K562 (cell line): Measurements from ENCODE around the gene CHML. TPM values are rescaled to one million over a fixed set of nuclear protein-coding genes. Genes with fewer than 3 reads are reported as not detected.

Source experiments
- ATAC-seq: fragments of 200-7000 bp; cut with Tn5 transposase; 3 replicates; pipeline ENCODE4 v1.9.1; 2020; ENCODE audit warnings: moderate library complexity
- BruUV-seq: library from RNA; stranded (reverse); fragments of 400-500 nt; replicated peaks from 2 replicates; lab custom pipeline; 2021; lab: Mats Ljungman, UMichigan
- CTCF ChIA-PET: fragments of 300-600 bp; formaldehyde crosslinking; extraction: SDS; loops from one replicate; lab custom pipeline; 2021; ENCODE audit warnings: low intra/inter-chr PET ratio; lab: Yijun Ruan, JAX
- POLR2A ChIA-PET: fragments of 300-600, 350-650 bp; sonication (Branson Sonifier 250); formaldehyde crosslinking; extraction: SDS; loops from one replicate; lab custom pipeline; 2021; ENCODE audit warnings: antibody characterized with exemption, inconsistent platforms; lab: Yijun Ruan, JAX
- DNase-seq, 4 experiments: peaks; one replicate each; pipeline versions ENCODE4 v3.0.0 to v3.0.0-alpha.2; 2011 to 2018; ENCODE audit warnings: low spot score in 3 of 4, mixed read lengths in 3 of 4; ENCODE audit errors: extremely low read depth in 1 of 4
- FAIRE-seq: peaks from 2 replicates; lab custom pipeline; 2011; peaks lifted over from hg19 to GRCh38; lab: Jason Lieb, UNC
- H2AFZ ChIP-seq: 2 replicates; pipeline ENCODE4 v1.6.0; 2011; ENCODE audit warnings: low read depth, low read length, control low read depth, inconsistent platforms
- H3K27ac ChIP-seq: fragments of 200-600 bp; 3 replicates; pipeline ENCODE4 v1.8.0; 2011; ENCODE audit warnings: low read depth, mild to moderate bottlenecking, control low read depth, inconsistent platforms, low read length, moderate library complexity, mixed read lengths; ENCODE audit errors: extremely low read depth
- H3K27me3 ChIP-seq, 2 experiments: fragments of 300-600 bp in 1 of 2; 2 replicates in 1 of 2; 3 replicates in 1 of 2; pipeline versions ENCODE4 v1.6.0 to v1.8.0; 2011; ENCODE audit warnings: inconsistent platforms in 2 of 2, low read length in 2 of 2, mild to moderate bottlenecking in 1 of 2, mixed read lengths in 1 of 2, moderate library complexity in 1 of 2; ENCODE audit not compliant: control insufficient read depth in 2 of 2, insufficient read depth in 2 of 2
- H3K36me3 ChIP-seq: fragments of 300-600 bp; 3 replicates; pipeline ENCODE4 v1.8.0; 2011; ENCODE audit warnings: mild to moderate bottlenecking, low read length, inconsistent platforms; ENCODE audit not compliant: control insufficient read depth, insufficient read depth
- H3K4me1 ChIP-seq, 2 experiments: fragments of 200-600 bp in 1 of 2; replicated peaks in 1 of 2; 2 replicates in 1 of 2; 3 replicates in 1 of 2; pipeline versions ENCODE4 v1.5.1 to v1.8.0; 2011; ENCODE audit warnings: inconsistent platforms in 2 of 2, low read length in 2 of 2, mild to moderate bottlenecking in 1 of 2, mixed read lengths in 1 of 2, moderate library complexity in 1 of 2; ENCODE audit not compliant: control insufficient read depth in 2 of 2, insufficient read depth in 2 of 2
- H3K4me2 ChIP-seq: 2 replicates; pipeline ENCODE4 v1.6.1; 2011; ENCODE audit warnings: low read length, control low read depth, inconsistent platforms, mixed read lengths; ENCODE audit not compliant: insufficient read depth
- H3K4me3 ChIP-seq: fragments of 200-600 bp; sonication (generic), shearing (Covaris generic); 2 replicates; pipeline ENCODE4 v1.5.1; 2016; ENCODE audit warnings: control low read depth, inconsistent platforms
- H3K79me2 ChIP-seq: fragments of 200-600 bp; 3 replicates; pipeline ENCODE4 v1.8.0; 2011; ENCODE audit warnings: low read length, inconsistent platforms; ENCODE audit not compliant: control insufficient read depth, insufficient read depth
- H3K9ac ChIP-seq, 2 experiments: 2 replicates each; pipeline versions ENCODE4 v1.6.0 to v1.6.1; 2011; ENCODE audit warnings: low read depth in 2 of 2, low read length in 2 of 2, control low read depth in 1 of 2, inconsistent platforms in 1 of 2, mild to moderate bottlenecking in 1 of 2, mixed read lengths in 1 of 2; ENCODE audit not compliant: insufficient read depth in 1 of 2
- H3K9me1 ChIP-seq: one replicate; pipeline ENCODE4 v1.6.0; 2011; ENCODE audit warnings: inconsistent platforms, mild to moderate bottlenecking, low read length, moderate library complexity; ENCODE audit not compliant: control insufficient read depth, insufficient read depth
- H3K9me3 ChIP-seq: replicated peaks from 2 replicates; pipeline ENCODE4 v1.5.1; 2011; ENCODE audit warnings: low read depth, low read length, inconsistent platforms; ENCODE audit not compliant: control insufficient read depth, insufficient read depth
- H4K20me1 ChIP-seq: replicated peaks from 2 replicates; pipeline ENCODE4 v1.6.1; 2011; ENCODE audit warnings: low read length, inconsistent platforms, mixed read lengths; ENCODE audit not compliant: control insufficient read depth, insufficient read depth
- AFF1 ChIP-seq, 2 experiments: fragments of 450-650 bp; IDR thresholded peaks; 2 replicates each; pipeline ENCODE4 v1.6.1; 2018; ENCODE audit warnings: mild to moderate bottlenecking in 2 of 2, low read depth in 1 of 2; ENCODE audit not compliant: partially characterized antibody in 2 of 2
- FOSL1 ChIP-seq: fragments of 200-800 bp; sonication (Bioruptor generic); conservative IDR thresholded peaks from 2 replicates; pipeline ENCODE4 v1.6.1; 2016; ENCODE audit warnings: missing genetic modification characterization, missing compliant biosample characterization
- FOXK1 ChIP-seq: sonication (generic); formaldehyde crosslinking; IDR thresholded peaks from 2 replicates; pipeline ENCODE4 v1.8.0; 2022; ENCODE audit warnings: missing genetic modification reagents, mild to moderate bottlenecking, borderline replicate concordance
- KHSRP ChIP-seq: fragments of 450-650 bp; IDR thresholded peaks from 2 replicates; pipeline ENCODE4 v1.6.1; 2017
- MBD1 ChIP-seq: fragments of 250-450 bp; sonication (Bioruptor Pico); IDR thresholded peaks from 2 replicates; pipeline ENCODE4 v1.8.0; 2022; ENCODE audit warnings: inconsistent platforms
- RBM14 ChIP-seq: fragments of 200-400 bp; formaldehyde crosslinking; IDR thresholded peaks from 2 replicates; pipeline ENCODE4 v1.6.1; 2018; ENCODE audit warnings: low read depth, mild to moderate bottlenecking, low read length, moderate library complexity, borderline replicate concordance; ENCODE audit not compliant: insufficient read depth
- RREB1 ChIP-seq: fragments of 250-450 bp; sonication (Bioruptor Pico); IDR thresholded peaks from 2 replicates; pipeline ENCODE4 v1.4.0; 2020
- SIRT6 ChIP-seq: IDR thresholded peaks from one replicate; pipeline ENCODE4 v1.6.1; 2012; ENCODE audit warnings: low read depth, mild to moderate bottlenecking, control low read depth, inconsistent platforms, low read length, moderate library complexity
- SNRNP70 ChIP-seq: fragments of 200-400 bp; formaldehyde crosslinking; optimal IDR thresholded peaks from 2 replicates; pipeline ENCODE3; 2017; ENCODE audit warnings: low read depth, low read length
- ZNF445 ChIP-seq: fragments of 250-450 bp; sonication (Bioruptor Pico); IDR thresholded peaks from 2 replicates; pipeline ENCODE4 v1.4.0; 2020; ENCODE audit warnings: low read depth, mild to moderate bottlenecking, moderate library complexity
- WGBS: fragments of 100-300 bp; shearing (Covaris generic); methylation state at CpG from one replicate; pipeline ENCODE4 v1.1.6; 2016; ENCODE audit warnings: low coverage, mixed read lengths; ENCODE audit not compliant: insufficient coverage; ENCODE audit errors: missing lambda C conversion rate; 5-methylcytosine and 5-hydroxymethylcytosine counted together
- in situ Hi-C: fragments of 300-500 bp; cut with MboI; formaldehyde crosslinking; loops from 4 replicates; pipeline ENCODE4 v1.15.0; 2018; ENCODE audit warnings: inconsistent platforms, mixed read lengths
- intact Hi-C: fragments of 100-400 bp; cut with micrococcal nuclease; formaldehyde crosslinking; loops from 2 replicates; pipeline ENCODE4 v1.14.2; 2022
- polyA plus RNA-seq, 8 experiments: library from polyadenylated mRNA; depleted of rRNA in 4 of 8; stranded (reverse) in 5 of 8; unstranded in 3 of 8; fragments of >200 nt; fragmentation: Nextera tagmentation in 2 of 8; fragmentation: Illumina TruSeq in 1 of 8; extraction: Ambion mirVana in 2 of 8; extraction: Trizol in 1 of 8; gene quantifications; 2 replicates each; pipeline versions ENCODE4 v1.2.1 to v1.2.3, GENCODE V29; 2011 to 2014; ENCODE audit warnings: inconsistent platforms in 1 of 8, missing spikeins in 1 of 8
- total RNA-seq, 7 experiments: library from RNA; depleted of rRNA in 6 of 7; stranded (reverse); fragments of >200 nt in 6 of 7; fragmentation: Illumina TruSeq in 2 of 7; extraction: Trizol in 2 of 7; gene quantifications; 2 replicates each; pipeline versions ENCODE4 v1.2.1 to v1.2.3, GENCODE V29; 2011 to 2021; ENCODE audit warnings: low replicate concordance in 1 of 7

Gene CHML
- total and polyA plus RNA-seq, 9 of the 15 experiments (the other 6 are each of a cell fraction or from before 2014, with no cell fraction given), result 13.0 to 88.3 (median 62.8) TPM

- no peak overlapping the region for H3K4me2 ChIP-seq
- POLR2A ChIA-PET, result interaction anchor here (0.7 to 1.5 kb wide), 5 partner anchors 10 to 96 kb away, joined by 3 to 6 read pairs (median 4); partner anchors contain the start of genes CHML and OPN3
- H3K27ac ChIP-seq, result no peak overlapping the region
- no peaks in the 10 kb centered on the region for H3K9me3 ChIP-seq
- in situ Hi-C loops (no loop called here), intact Hi-C loops (no loop called here)
- H3K36me3 ChIP-seq, result no peaks in the 10 kb centered on the region
- H3K79me2 ChIP-seq, result no peaks in the 10 kb centered on the region
- 24% methylated on average over 1 of the region's 1 CpG for WGBS
- CTCF ChIA-PET, result no interaction called here
- peak overlapping the region; percentile 30; the same call in 1 of the 2 replicates for H2AFZ ChIP-seq
- no peak for FAIRE-seq
- ATAC-seq, result no peak
- no peak overlapping the region for H3K9ac ChIP-seq
- no TSS peak for BruUV-seq
- no peaks in the 10 kb centered on the region for H4K20me1 ChIP-seq
- no peak overlapping the region for H3K4me3 ChIP-seq
- no peak for DNase-seq
- peaks cover 0 to 4% of the 10 kb centered on the region in 2 experiments; a peak in 2 of 5 replicates for H3K4me1 ChIP-seq
- no peaks in the 10 kb centered on the region for H3K27me3 ChIP-seq
- H3K9me1 ChIP-seq, result no peaks in the 10 kb centered on the region
- TF ChIP-seq RREB1 (CRISPR knock-in tag) (no peak), KHSRP (no peak), FOXK1 (no peak), RBM14 (no peak), SNRNP70 (no peak), FOSL1 (tag) (no peak), MBD1 (CRISPR knock-in tag) (no peak), ZNF445 (CRISPR knock-in tag) (no peak), AFF1 (IDR thresholded peaks at IDR 0.05; ENCODE audit: low read depth in 1 of 2, partially characterized antibody in 2 of 2) (no peak), SIRT6 (no peak)
These were observed 14.5 kb upstream of the CHML start for GRCh38 chr1:241654641-241655040.
